Fibroblast of skin of right quadriceps (primary cell): ENCODE results near the gene ADGRB2.

Experiments
- DNase-seq: peaks from one replicate; pipeline ENCODE4 v3.0.0-alpha.2; 2013

Gene ADGRB2

GRCh38 chr1:31694964-31695313 lies 69.2 kb downstream of the ADGRB2 start:
- DNase-seq: no peak

- peak; percentile 45 for DNase-seq
Measured at GRCh38 chr1:31694069-31694963, 69.8 kb downstream of the ADGRB2 start.

- DNase-seq: no peak
Measured at GRCh38 chr1:31693231-31693630, 70.9 kb downstream of the ADGRB2 start.

GRCh38 chr1:31691951-31692350 lies 72.2 kb downstream of the ADGRB2 start:
- no peak for DNase-seq

- DNase-seq: no peak
Measured at GRCh38 chr1:31691446-31691845, 72.7 kb downstream of the ADGRB2 start.

GRCh38 chr1:31690921-31691320 lies 73.2 kb downstream of the ADGRB2 start:
- no peak for DNase-seq

- peak; percentile 97 for DNase-seq
Measured at GRCh38 chr1:31689854-31690253, 74.3 kb downstream of the ADGRB2 start.

- no peak for DNase-seq
Measured at GRCh38 chr1:31689379-31689778, 74.8 kb downstream of the ADGRB2 start.

- no peak for DNase-seq
Measured at GRCh38 chr1:31688233-31688918, 75.8 kb downstream of the ADGRB2 start.

- no peak for DNase-seq
Measured at GRCh38 chr1:31687601-31688000, 76.5 kb downstream of the ADGRB2 start.

- no peak for DNase-seq
Measured at GRCh38 chr1:31685795-31686194, 78.3 kb downstream of the ADGRB2 start.

GRCh38 chr1:31683997-31684396 lies 80.1 kb downstream of the ADGRB2 start:
- no peak for DNase-seq

GRCh38 chr1:31681415-31681814 lies 82.7 kb downstream of the ADGRB2 start:
- no peak for DNase-seq

- DNase-seq: no peak
Measured at GRCh38 chr1:31679676-31680230, 84.4 kb downstream of the ADGRB2 start.

GRCh38 chr1:31679091-31679490 lies 85.0 kb downstream of the ADGRB2 start:
- no peak for DNase-seq

- DNase-seq: no peak
Measured at GRCh38 chr1:31678681-31679080, 85.5 kb downstream of the ADGRB2 start.

GRCh38 chr1:31677949-31678348 lies 86.2 kb downstream of the ADGRB2 start:
- DNase-seq: no peak

GRCh38 chr1:31677401-31677800 lies 86.7 kb downstream of the ADGRB2 start:
- DNase-seq: no peak
